ENCODE results near the gene ENTHD1. TPM values are rescaled to one million over a fixed set of nuclear protein-coding genes. Genes with fewer than 3 reads are reported as not detected.

Gene ENTHD1
- total and polyA plus RNA-seq, 9 of the 15 experiments (the other 6 are each of a cell fraction or from before 2014, with no cell fraction given): 0.13 to 0.98 (median 0.35) TPM

- Histone ChIP-seq H3K4me2 (ENCODE audit: insufficient read depth, low read length) (no peak overlapping the region), H3K36me3 (ENCODE audit: control insufficient read depth, insufficient read depth, low read length) (no peaks in the 10 kb centered on the region), H3K9me3 (replicated peaks; ENCODE audit: control insufficient read depth, insufficient read depth, low read depth, low read length) (0 out of 2 replicates have a peak, but pooled peaks cover 2% of the 10 kb centered on the region), H3K9ac (ENCODE audit: insufficient read depth in 1 of 2, low read depth in 2 of 2, low read length in 2 of 2) (no peak overlapping the region), H3K4me1 (replicated peaks in 1 of 2; ENCODE audit: control insufficient read depth in 2 of 2, insufficient read depth in 2 of 2, low read length in 2 of 2) (peaks cover 0 to 5% of the 10 kb centered on the region in 2 experiments; a peak in 2 of 5 replicates), H3K4me3 (no peak overlapping the region), H3K79me2 (ENCODE audit: control insufficient read depth, insufficient read depth, low read length) (no peaks in the 10 kb centered on the region), H3K27ac (ENCODE audit: extremely low read depth, low read depth, low read length) (no peak overlapping the region), H4K20me1 (replicated peaks; ENCODE audit: control insufficient read depth, insufficient read depth, low read length) (no peaks in the 10 kb centered on the region), H3K27me3 (ENCODE audit: control insufficient read depth in 2 of 2, insufficient read depth in 2 of 2, low read length in 2 of 2) (no peaks in the 10 kb centered on the region), H3K9me1 (ENCODE audit: control insufficient read depth, insufficient read depth, low read length) (no peaks in the 10 kb centered on the region), H2AFZ (ENCODE audit: low read depth, low read length) (no peak overlapping the region)
- ATAC-seq (no peak), DNase-seq (ENCODE audit: extremely low read depth in 1 of 4, low spot score in 3 of 4) (no peak), FAIRE-seq (no peak)
- BruUV-seq (replicated peaks): no TSS peak
- POLR2A ChIA-PET: no interaction called here
- TF ChIP-seq ZNF75A (CRISPR knock-in tag; IDR thresholded peaks at IDR 0.05) (no peak), GABPB2 (CRISPR knock-in tag; conservative IDR thresholded peaks at IDR 0.05) (no peak), SIN3B (IDR thresholded peaks at IDR 0.05; ENCODE audit: low read depth) (no peak), MAFK (IDR thresholded peaks at IDR 0.05; ENCODE audit: low read length) (no peak), ZNF561 (CRISPR knock-in tag; conservative IDR thresholded peaks at IDR 0.05) (no peak), KHSRP (IDR thresholded peaks at IDR 0.05) (no peak), HDAC8 (tag; IDR thresholded peaks at IDR 0.05) (no peak), SPI1 (IDR thresholded peaks at IDR 0.05; ENCODE audit: borderline replicate concordance, low read depth, low read length) (0 out of 2 replicates have a peak, but pooled peaks have one; percentile 37)
- CTCF ChIA-PET (ENCODE audit: low intra/inter-chr PET ratio): no interaction called here
- WGBS (ENCODE audit: insufficient coverage, low coverage, missing lambda C conversion rate): 51% methylated on average over 2 of the region's 2 CpGs
- in situ Hi-C loops (cut with MboI): no loop called here
- intact Hi-C loops (cut with micrococcal nuclease): no loop called here
Observed at GRCh38 chr22:39806109-39806508, 87.5 kb downstream of the ENTHD1 start.

- Histone ChIP-seq H2AFZ (ENCODE audit: low read depth, low read length) (no peak overlapping the region), H3K9me3 (replicated peaks; ENCODE audit: control insufficient read depth, insufficient read depth, low read depth, low read length) (0 out of 2 replicates have a peak, but pooled peaks cover 2% of the 10 kb centered on the region), H3K27me3 (ENCODE audit: control insufficient read depth in 2 of 2, insufficient read depth in 2 of 2, low read length in 2 of 2) (no peaks in the 10 kb centered on the region), H3K4me2 (ENCODE audit: insufficient read depth, low read length) (no peak overlapping the region), H3K79me2 (ENCODE audit: control insufficient read depth, insufficient read depth, low read length) (no peaks in the 10 kb centered on the region), H3K9me1 (ENCODE audit: control insufficient read depth, insufficient read depth, low read length) (no peaks in the 10 kb centered on the region), H3K27ac (ENCODE audit: extremely low read depth, low read depth, low read length) (no peak overlapping the region), H4K20me1 (replicated peaks; ENCODE audit: control insufficient read depth, insufficient read depth, low read length) (no peaks in the 10 kb centered on the region), H3K4me1 (replicated peaks in 1 of 2; ENCODE audit: control insufficient read depth in 2 of 2, insufficient read depth in 2 of 2, low read length in 2 of 2) (peaks cover 0 to 12% of the 10 kb centered on the region in 2 experiments; a peak in 3 of 5 replicates), H3K36me3 (ENCODE audit: control insufficient read depth, insufficient read depth, low read length) (no peaks in the 10 kb centered on the region), H3K9ac (ENCODE audit: insufficient read depth in 1 of 2, low read depth in 2 of 2, low read length in 2 of 2) (no peak overlapping the region), H3K4me3 (no peak overlapping the region)
- CTCF ChIA-PET (ENCODE audit: low intra/inter-chr PET ratio): no interaction called here
- FAIRE-seq (no peak), DNase-seq (ENCODE audit: extremely low read depth in 1 of 4, low spot score in 3 of 4) (no peak), ATAC-seq (no peak)
- in situ Hi-C loops (cut with MboI) (no loop called here), intact Hi-C loops (cut with micrococcal nuclease) (no loop called here)
- WGBS (ENCODE audit: insufficient coverage, low coverage, missing lambda C conversion rate): 89% methylated on average over 5 of the region's 5 CpGs
- no TSS peak for BruUV-seq (replicated peaks)
- POLR2A ChIA-PET: no interaction called here
- TF ChIP-seq ZNF79 (CRISPR knock-in tag; IDR thresholded peaks at IDR 0.05; ENCODE audit: low read depth): no peak
- no peak for TF ChIP-seq NFATC3 (IDR thresholded peaks at IDR 0.05)
- TF ChIP-seq TOE1 (IDR thresholded peaks at IDR 0.05; ENCODE audit: borderline replicate concordance): no peak
- no peak for TF ChIP-seq TOE1 (CRISPR knock-in tag; IDR thresholded peaks at IDR 0.05; ENCODE audit: borderline replicate concordance, low read depth)
- no peak for TF ChIP-seq USF2 (CRISPR knock-in tag; IDR thresholded peaks at IDR 0.05)
- no peak for TF ChIP-seq SNAPC5 (CRISPR knock-in tag; IDR thresholded peaks at IDR 0.05)
- TF ChIP-seq ZNF282 (CRISPR knock-in tag; IDR thresholded peaks at IDR 0.05): no peak
- TF ChIP-seq GTF2A2 (tag; IDR thresholded peaks at IDR 0.05): no peak
- TF ChIP-seq SIN3A (IDR thresholded peaks at IDR 0.05; ENCODE audit: borderline replicate concordance in 2 of 2, control insufficient read depth in 1 of 2, low read depth in 2 of 2, low read length in 2 of 2): no peak
Observed at GRCh38 chr22:39805117-39805516, 88.4 kb downstream of the ENTHD1 start.

All from K562 (cell line).